HG03565 (cell line): ENCODE measurements around the gene FBXO27.
"Not testable (repeated sequence)": the region's sequence is repeated elsewhere in the genome, so short reads cannot be mapped to it uniquely, and the experiment has no call there.

Experiments used
- ATAC-seq: cut with Tn5 transposase; IDR thresholded peaks from one replicate; pipeline ENCODE4 v1.9.1; 2021; ENCODE audit warnings: mild to moderate bottlenecking, moderate library complexity; ENCODE audit not compliant: unreplicated experiment

The FBXO27 gene, protein sequence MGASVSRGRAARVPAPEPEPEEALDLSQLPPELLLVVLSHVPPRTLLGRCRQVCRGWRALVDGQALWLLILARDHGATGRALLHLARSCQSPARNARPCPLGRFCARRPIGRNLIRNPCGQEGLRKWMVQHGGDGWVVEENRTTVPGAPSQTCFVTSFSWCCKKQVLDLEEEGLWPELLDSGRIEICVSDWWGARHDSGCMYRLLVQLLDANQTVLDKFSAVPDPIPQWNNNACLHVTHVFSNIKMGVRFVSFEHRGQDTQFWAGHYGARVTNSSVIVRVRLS

DNA sequence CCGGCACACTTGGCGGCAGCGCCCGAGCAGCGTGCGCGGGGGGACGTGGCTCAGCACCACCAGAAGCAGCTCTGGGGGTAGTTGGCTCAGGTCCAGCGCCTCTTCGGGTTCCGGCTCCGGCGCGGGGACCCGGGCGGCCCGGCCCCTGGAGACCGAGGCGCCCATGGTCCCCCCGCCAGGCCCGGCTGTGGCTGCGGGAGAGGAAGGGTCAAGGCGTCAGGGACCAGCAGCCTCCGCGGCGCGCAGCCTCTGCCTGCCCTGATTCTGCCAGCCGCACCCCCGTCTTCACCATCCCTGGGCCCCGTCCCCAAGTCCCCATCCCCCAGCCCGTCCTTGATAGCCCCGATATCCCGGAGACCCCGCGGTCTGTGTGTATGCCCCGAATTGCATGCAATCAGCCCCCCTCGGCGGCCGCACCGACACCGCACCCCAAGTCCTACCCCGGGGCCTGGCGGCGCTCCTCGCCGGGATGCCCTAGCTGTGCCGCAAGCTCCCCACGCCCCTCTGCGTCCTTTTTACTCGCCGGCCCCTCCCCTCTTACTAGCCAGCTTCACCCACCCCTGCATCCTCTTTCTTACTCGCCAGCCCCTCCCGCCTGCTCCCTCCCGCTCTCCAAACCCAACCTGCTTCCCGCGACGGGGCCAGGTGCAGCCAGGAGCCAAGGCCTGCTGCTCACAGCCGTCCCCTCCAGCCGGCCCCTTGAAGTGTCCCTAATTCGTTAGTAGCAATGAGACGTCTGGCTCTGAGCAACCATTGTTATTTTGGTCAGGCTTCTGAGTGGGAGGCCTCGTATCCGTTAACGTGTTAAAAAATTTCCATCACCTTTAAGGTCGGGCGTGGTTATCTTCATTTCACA lies at the start of gene FBXO27:
Gene FBXO27 (minus strand): TSS at position 487 of the 856 bp plus-strand sequence. CDS start 322 bp downstream, at position 165.
- no peak for ATAC-seq

DNA sequence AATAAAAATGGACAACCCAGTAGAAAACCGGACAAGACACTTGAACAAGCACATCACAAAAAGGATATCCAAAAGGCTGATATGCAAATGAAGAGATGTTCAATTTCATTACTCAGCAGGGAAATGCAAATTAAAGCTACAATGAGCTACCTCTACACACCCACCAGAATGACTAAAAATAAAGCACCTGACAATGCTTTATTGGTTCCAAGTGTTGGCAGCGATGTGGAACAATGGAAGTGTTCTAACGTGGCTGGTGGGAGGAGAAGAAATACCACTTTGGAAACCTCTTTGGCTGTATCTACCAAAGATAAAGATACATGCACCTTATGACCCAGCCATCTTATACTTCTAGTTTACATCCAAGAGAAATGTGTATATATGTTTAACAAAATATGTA lies 48.1 kb upstream of the FBXO27 start:
- ATAC-seq = no peak

DNA sequence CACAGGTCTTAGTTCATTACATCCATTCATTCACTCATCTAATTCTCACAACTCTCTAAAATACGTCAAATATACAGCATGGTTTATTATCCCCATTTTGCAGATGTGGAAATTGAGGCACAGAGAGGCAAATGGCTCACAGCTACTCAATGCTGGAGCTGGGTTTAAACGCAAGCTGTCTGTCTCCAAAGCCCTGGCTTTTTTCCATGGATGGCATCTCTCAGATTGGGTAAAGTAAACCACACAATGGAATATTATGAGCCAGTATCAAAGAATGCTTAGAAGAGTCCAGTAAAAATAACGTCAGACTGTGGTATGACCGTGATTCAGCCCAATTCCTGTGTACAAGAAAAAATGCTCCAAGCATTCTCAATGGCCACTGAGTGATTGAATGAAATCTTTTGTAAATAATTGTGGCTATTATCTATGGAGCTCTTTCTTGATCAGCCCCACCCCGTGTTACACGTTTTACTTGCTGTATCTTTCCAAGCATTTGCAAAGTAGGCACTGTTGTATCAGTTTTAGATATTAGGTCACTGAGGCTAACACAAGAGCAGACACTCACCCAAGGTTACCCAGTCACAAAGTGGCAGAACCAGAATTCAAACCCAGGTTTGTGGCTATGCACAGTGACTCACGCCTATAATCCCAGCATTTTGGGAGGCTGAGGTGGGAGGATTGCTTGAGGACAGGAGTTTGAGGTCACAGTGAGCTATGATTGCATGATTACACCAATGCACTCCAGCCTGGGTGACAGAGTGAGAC lies 46.3 kb upstream of the FBXO27 start:
- ATAC-seq = no peak

DNA sequence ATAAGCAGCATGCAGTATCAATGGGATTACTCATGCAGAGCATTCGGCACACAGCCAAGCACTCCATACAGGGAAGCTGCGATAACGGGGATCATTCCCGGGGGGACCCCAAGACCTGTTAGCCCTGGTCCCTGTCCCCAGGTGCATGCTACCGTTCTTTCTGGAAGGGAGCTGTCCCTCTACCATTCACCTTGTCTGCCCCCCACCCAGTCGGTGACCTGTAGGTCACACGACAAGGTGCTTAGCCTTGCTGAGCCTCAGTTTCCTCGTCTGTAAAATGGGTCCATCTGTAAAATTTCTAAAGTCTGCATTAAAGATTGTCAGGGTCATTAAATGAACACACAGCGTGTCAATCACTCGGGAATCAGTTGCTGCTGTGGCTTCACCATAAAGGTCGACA lies 45.0 kb upstream of the FBXO27 start:
- no peak for ATAC-seq

DNA sequence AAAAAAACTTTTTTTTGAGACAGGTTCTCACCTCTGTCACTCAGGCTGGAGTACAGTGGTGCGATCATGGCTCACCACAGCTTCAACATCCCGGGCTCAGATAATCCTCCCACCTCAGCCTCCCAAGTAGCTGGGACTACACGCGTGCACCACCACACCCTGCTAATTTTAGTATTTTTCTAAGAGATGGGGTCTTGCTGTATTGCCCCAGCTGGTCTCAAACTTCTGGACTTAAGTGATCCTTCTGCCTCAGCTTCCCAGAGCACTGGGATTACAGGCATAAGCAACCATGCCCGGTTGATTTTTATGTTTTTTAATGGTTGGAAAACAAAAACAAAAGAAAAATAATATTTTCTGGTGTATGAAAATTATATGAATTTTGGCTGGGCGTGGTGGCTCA lies 42.6 kb upstream of the FBXO27 start:
- ATAC-seq = no peak

DNA sequence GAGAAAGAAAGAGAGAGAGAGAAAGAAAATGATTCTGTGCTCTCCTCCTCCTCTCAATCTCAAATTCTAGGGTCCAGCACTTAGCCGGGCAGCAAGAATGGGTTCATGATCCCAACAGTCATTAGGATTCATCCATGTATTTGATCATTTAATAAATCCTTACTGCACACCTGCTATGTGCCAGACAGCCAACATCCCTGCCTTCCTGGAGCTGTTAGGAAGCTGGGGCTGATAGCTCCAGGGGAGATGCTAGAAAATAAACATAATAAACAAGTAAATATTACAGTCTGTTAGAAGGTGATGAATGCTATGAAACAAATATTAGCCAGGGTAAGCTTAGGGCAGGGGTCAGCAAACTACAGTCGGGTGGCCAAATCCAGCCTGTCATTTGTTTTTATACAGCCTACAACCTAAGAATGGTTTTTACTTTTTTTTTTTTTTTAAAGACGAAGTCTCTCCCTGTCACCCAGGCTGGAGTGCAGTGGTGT lies 41.9 kb upstream of the FBXO27 start:
- no peak for ATAC-seq

DNA sequence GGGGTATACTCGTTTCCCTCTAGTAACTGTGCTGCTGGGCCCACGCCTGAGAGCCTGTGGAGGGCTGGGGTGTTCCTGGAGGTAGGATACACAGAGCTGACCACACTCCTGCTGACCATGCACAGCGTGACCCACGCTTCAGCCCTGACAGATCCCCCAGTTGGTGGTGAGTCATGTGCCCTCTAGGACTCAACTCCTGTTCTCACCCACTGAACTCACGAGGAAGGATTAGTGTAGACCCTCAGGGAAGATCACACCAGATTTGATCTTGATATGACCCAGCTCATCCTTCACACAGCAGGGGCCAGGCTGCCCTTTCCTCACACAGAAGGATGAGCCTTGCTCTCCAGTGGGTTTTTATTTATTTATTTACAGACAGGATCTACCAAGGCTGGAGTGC lies 38.5 kb upstream of the FBXO27 start:
- no peak for ATAC-seq

DNA sequence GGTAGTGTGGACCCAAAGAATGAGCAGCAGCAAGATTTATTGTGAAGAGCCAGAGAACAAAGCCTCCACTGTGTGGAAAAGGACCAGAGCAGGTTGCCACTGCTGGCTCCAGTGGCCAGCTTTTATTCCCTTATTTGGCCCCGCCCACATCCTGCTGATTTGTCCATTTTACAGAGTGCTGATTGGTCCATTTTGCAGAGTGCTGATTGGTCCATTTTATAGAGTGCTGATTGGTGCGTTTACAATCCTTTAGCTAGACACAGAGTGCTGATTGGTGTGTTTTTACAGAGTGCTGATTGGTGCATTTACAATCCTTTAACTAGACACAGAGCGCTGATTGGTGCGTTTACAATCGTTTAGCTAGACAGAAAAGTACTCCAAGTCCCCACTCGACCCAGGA lies 35.9 kb upstream of the FBXO27 start:
- ATAC-seq = not testable (repeated sequence)

DNA sequence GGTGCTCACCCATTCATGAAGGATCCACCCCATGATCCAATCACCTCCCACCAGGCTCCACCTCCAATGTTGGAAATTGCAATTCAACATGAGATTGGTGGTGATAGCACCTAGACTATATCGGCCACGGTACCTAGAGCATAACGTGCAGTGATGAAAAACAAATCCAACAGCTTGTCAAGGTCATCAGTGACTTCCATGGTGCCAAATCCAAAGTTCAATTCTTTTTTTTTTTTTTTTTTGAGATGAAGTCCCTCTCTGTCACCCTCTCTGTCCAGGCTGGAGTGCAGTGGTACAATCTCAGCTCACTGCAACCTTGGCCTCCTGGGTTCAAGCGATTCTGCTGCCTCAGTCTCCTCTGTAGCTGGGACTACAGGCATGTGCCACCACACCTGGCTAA lies 34.8 kb upstream of the FBXO27 start:
- no peak for ATAC-seq

DNA sequence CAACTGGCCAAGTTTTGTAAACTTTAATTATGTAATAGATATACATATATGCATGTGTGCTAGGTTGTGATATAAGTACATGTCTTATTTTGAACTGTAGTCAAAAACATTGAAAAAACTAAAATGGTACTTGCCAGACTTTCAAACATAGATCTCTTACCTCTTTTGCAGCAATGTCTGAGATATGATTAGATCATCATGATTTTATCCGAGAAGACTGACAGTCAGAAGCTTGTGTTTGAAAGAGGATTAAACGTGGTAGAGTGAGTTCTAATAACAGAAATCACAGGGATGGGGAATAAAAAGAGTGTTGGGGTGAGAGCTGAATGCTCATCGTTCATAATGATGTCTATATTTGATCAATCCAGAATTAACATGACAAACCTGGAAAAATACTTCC lies 33.6 kb upstream of the FBXO27 start:
- ATAC-seq = no peak

DNA sequence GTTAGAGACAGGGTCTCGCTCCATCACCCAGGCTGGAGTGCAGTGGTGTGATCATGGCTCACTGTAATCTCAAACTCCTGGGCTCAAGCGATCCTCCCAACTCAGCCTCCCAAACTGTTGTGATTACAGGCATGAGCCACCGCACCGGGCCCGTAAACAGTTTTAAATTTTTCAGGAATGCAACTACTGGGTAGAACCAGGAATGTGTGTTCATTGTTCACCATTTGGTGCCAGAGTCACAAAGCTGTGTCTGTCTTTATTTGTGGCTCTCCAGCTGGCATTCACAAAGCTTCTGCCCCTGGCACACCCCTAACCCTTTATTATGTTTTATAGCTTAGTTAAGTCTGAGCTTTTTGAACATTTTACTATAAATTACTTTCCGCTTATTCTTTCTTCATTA lies 32.1 kb upstream of the FBXO27 start:
- no peak for ATAC-seq

DNA sequence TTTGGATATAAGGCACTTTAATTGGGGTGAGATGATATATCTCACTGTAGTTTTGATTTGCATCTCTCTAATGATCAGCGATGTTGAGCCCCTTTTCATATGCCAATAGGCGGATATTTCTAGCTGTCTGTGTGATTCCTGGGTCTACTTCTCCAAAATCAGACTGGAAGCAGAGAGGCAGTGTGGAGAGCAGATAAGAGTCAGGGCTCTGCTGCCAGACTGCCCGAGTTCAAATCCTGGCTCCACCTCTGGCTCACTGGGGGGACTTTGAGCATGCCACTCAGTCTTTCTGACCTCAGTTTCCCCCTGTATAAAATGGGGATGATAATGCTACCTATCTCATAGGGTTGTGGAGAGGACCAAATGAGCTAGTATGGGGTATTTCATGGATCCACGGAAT lies 27.8 kb upstream of the FBXO27 start:
- no peak for ATAC-seq

DNA sequence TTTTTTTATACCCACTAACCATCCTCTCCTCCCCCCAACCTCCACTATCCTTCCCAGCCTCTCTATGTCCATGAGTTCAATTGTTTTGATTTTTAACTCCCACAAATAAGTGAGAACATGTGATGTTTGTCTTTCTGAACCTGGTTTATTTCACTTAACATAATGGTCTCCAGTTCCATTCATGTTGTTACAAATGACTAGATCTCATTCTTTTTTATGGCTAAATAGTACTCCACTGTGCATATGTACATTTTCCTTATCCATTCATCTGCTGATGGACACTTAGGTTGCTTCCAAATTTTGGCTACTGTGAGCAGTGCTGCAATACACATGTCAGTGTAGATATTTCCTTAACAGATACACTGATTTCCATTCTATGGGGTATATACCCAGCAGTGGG lies 27.0 kb upstream of the FBXO27 start:
- ATAC-seq = no peak

DNA sequence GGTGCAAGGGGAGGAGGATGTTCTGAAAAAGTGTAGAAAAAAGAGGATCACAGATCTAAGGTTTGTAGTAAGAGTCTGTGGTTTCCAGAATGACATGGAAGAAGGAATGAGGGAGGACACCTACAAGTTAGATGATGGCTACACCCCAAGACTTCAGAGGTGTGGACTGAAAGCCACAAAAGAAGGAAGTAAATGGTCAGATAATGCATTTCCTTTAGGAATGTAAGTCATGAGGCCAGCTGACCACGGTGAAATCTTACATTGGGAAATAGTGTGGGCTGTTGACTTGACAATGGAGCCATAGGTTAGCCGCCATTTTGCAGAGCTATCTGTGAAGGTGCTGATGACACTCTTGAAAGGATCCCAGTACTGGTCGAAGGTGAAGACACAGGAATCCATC lies 25.3 kb upstream of the FBXO27 start:
- ATAC-seq = no peak

DNA sequence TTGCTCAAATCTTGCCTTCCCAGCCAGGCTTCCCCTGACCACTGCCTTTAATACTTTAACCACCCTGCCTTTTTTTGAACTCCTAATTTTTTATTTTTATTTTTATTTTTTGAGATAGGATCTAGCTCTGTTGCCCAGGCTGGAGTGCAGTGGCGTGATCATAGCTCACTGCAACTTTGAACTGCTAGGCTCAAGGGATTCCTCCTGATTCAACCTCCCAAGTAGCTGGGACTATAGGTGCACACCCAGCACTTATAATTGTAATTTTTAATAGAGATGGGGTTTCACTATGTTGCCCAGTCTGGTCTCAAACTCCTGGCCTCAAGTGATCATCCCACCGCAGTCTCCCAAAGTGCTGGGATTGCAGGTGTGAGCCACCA lies 21.7 kb upstream of the FBXO27 start:
- no peak for ATAC-seq

DNA sequence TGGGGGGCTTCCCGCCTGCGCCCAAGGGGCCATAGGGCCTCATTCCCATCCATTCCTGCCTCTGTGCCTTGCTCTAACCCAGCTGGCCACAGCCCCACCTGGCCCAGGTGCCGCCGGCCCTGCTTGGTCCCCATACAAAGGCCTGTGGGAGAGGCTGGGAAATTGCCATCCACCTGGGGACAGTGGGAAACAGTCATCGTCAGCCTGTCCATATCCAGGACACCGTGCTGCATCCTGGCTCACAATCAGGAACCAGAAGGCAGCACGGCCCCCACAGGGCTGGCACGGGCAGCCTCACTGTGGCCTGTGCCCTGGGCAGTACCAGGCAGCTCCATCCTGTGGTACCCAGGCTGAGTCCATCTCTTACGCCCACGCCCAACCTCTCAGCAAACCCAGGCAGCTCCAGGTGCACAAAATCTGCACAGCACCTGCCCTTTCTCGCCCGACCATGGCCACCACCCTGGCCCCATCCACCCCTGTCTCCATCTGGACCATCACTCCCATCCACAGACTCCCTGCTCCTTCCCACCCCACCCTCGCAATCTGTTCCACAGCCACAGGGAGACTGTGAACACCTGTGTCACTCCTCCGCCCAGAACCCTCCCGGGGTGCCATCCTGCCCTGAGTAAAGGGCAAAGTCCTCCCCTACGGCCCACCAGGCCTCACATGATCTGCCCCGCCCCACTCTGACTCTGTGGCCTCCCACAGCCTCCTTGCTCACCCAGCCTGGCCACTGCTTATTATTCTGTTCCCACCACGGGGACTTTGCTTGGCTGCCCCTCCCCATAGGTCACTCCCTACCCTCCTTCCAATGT lies 21.1 kb upstream of the FBXO27 start:
- ATAC-seq = no peak

DNA sequence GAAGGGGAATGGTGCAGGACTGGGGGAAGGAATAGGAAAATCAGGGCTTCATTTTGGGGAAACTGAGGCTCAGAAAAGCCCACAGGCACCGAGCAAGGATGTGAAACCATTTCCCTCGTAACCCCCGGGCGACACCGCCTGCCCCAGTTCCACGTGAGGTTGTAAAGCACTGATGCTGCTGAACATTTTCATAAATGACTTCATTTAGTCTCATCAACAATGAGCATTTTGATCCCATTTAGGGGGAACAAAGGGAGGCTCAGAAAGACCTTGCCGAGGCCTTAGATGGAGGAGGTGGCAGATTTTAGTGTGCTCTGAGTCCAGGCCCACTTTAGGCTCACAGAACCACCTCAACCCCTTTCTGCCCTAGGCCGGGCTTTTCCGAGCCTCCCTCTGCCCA lies 20.5 kb upstream of the FBXO27 start:
- no peak for ATAC-seq

DNA sequence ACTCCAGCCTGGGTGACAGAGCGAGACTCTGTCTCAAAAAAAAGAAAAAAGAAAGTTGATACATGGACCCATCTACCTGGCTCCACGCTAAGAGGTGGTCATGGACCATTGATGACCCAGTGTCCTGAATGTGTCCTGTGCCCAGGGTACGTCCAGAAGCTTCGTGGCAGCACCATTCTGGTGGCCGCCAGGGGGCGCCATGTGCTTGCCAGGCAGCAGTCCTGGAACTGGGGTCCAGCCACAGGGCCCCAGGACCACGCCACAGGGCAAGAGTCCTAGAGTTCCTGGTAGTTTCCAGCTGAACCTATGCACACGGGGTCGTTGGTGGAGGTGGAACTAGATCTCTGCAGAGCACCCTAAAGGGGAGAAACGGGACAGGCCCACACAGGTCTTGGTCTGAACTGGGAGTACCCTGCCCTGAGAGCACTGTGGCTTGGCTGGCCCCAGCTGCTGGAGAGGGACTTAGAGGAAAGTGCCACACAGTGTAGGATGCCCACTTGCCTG lies 19.9 kb upstream of the FBXO27 start:
- no peak for ATAC-seq

DNA sequence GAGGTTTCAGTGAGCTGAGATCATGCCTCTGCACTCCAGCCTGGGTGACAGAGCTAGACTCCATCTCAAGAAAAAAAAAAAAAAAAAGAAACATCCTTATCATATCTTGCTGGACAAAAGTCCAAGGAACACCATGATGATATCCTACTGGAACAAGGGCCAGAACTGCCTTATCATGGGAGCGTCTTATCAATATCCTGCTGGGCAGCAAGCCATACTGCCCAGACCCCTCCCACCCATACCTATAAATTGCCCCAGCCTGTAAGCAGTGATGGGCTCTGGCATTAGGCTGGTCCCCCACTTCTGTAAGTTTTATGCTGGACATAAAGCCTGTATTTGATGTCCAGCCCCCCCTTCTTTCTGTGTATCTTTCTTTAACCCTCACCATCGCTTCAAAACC lies 14.7 kb upstream of the FBXO27 start:
- no peak for ATAC-seq

DNA sequence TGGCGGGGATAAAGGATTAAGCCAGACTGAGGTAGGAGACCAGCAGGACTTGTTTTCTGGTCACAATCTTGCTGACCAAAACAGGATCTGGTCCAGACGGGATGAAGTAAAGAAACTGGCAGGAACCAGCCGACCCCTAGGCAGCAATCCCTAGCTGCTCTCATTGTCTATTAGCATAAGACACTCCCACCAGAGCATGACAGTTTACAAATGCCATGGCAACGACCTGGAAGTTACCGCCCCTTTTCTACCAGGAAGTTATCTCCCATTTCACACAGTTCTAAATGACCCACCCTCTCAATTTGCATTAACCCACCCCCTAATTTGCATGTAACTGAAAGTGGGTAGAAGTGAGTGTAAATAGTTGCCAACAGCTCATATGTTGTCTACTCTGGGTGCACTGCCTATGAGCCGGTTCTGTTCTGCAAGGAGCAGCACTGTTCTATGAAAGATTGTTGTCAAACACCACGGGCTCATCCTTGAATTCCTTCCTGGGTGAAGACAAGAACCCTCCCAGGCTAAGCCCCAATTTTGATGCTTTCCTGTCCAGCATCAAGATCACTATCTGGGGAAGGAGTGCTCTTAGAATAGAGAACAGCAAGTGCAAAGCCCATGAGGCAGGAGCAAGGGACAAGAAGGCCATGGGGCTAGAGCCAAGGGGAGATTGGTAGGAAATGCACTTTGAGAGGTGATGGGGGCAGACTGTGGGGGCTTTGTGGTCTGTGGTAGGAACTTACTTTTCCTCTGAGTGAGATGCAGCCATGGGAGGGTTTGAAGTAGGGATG lies 13.9 kb upstream of the FBXO27 start:
- ATAC-seq = no peak
